Hepatocyte (in vitro differentiated cells): Measurements from ENCODE around the gene TSEN15.

Experiments
- CTCF ChIP-seq: fragments of 200-600 bp; sonication (generic); IDR thresholded peaks from 2 replicates; pipeline ENCODE4 v1.5.1; 2016; ENCODE audit warnings: antibody characterized with exemption, mild to moderate bottlenecking; ENCODE audit not compliant: poor library complexity
- EZH2 ChIP-seq: fragments of 200-600 bp; sonication (generic); IDR thresholded peaks from 2 replicates; pipeline ENCODE4 v1.6.1; 2016; ENCODE audit warnings: antibody characterized with exemption, mild to moderate bottlenecking, borderline replicate concordance
- EZH2phosphoT487 ChIP-seq: fragments of 200-600 bp; sonication (generic); IDR thresholded peaks from one replicate; pipeline ENCODE4 v1.6.1; 2018; ENCODE audit warnings: antibody characterized with exemption, mild to moderate bottlenecking, low read depth, moderate library complexity; ENCODE audit not compliant: unreplicated experiment, severe bottlenecking

GRCh38 chr1:184052194-184052559 is 647 bp downstream of the TSEN15 start:
- TF ChIP-seq EZH2phosphoT487 (no peak), CTCF (no peak), EZH2 (no peak)
